ENCODE measurements around the gene ENPP1.
A peak's percentile ranks its signal among the peaks of the same experiment; 100 is the strongest.

GRCh38 chr6:131909408-131910218, 101.8 kb downstream of the ENPP1 start:
- TF ChIP-seq CTCF (IDR thresholded peaks at IDR 0.05; ENCODE audit: insufficient read depth, low read length, poor library complexity, severe bottlenecking) (peak; percentile 84), EZH2phosphoT487 (conservative IDR thresholded peaks at IDR 0.05; ENCODE audit: low read length) (no peak)
